K562 (cell line): ENCODE data around the gene TELO2. TPM values are rescaled to one million over a fixed set of nuclear protein-coding genes. Genes with fewer than 3 reads are reported as not detected.

Experiments
- ATAC-seq: fragments of 200-7000 bp; cut with Tn5 transposase; 3 replicates; pipeline ENCODE4 v1.9.1; 2020; ENCODE audit warnings: moderate library complexity
- BruUV-seq: library from RNA; stranded (reverse); fragments of 400-500 nt; replicated peaks from 2 replicates; lab custom pipeline; 2021; lab: Mats Ljungman, UMichigan
- CTCF ChIA-PET: fragments of 300-600 bp; formaldehyde crosslinking; extraction: SDS; loops from one replicate; lab custom pipeline; 2021; ENCODE audit warnings: low intra/inter-chr PET ratio; lab: Yijun Ruan, JAX
- POLR2A ChIA-PET: fragments of 300-600, 350-650 bp; sonication (Branson Sonifier 250); formaldehyde crosslinking; extraction: SDS; loops from one replicate; lab custom pipeline; 2021; ENCODE audit warnings: antibody characterized with exemption, inconsistent platforms; lab: Yijun Ruan, JAX
- DNase-seq, 4 experiments: peaks; one replicate each; pipeline versions ENCODE4 v3.0.0 to v3.0.0-alpha.2; 2011 to 2018; ENCODE audit warnings: low spot score in 3 of 4, mixed read lengths in 3 of 4; ENCODE audit errors: extremely low read depth in 1 of 4
- FAIRE-seq: peaks from 2 replicates; lab custom pipeline; 2011; peaks lifted over from hg19 to GRCh38; lab: Jason Lieb, UNC
- H2AFZ ChIP-seq: 2 replicates; pipeline ENCODE4 v1.6.0; 2011; ENCODE audit warnings: low read depth, low read length, control low read depth, inconsistent platforms
- H3K27ac ChIP-seq: fragments of 200-600 bp; 3 replicates; pipeline ENCODE4 v1.8.0; 2011; ENCODE audit warnings: low read depth, mild to moderate bottlenecking, control low read depth, inconsistent platforms, low read length, moderate library complexity, mixed read lengths; ENCODE audit errors: extremely low read depth
- H3K27me3 ChIP-seq, 2 experiments: fragments of 300-600 bp in 1 of 2; 2 replicates in 1 of 2; 3 replicates in 1 of 2; pipeline versions ENCODE4 v1.6.0 to v1.8.0; 2011; ENCODE audit warnings: inconsistent platforms in 2 of 2, low read length in 2 of 2, mild to moderate bottlenecking in 1 of 2, mixed read lengths in 1 of 2, moderate library complexity in 1 of 2; ENCODE audit not compliant: control insufficient read depth in 2 of 2, insufficient read depth in 2 of 2
- H3K36me3 ChIP-seq: fragments of 300-600 bp; 3 replicates; pipeline ENCODE4 v1.8.0; 2011; ENCODE audit warnings: mild to moderate bottlenecking, low read length, inconsistent platforms; ENCODE audit not compliant: control insufficient read depth, insufficient read depth
- H3K4me1 ChIP-seq, 2 experiments: fragments of 200-600 bp in 1 of 2; replicated peaks in 1 of 2; 2 replicates in 1 of 2; 3 replicates in 1 of 2; pipeline versions ENCODE4 v1.5.1 to v1.8.0; 2011; ENCODE audit warnings: inconsistent platforms in 2 of 2, low read length in 2 of 2, mild to moderate bottlenecking in 1 of 2, mixed read lengths in 1 of 2, moderate library complexity in 1 of 2; ENCODE audit not compliant: control insufficient read depth in 2 of 2, insufficient read depth in 2 of 2
- H3K4me2 ChIP-seq: 2 replicates; pipeline ENCODE4 v1.6.1; 2011; ENCODE audit warnings: low read length, control low read depth, inconsistent platforms, mixed read lengths; ENCODE audit not compliant: insufficient read depth
- H3K4me3 ChIP-seq: fragments of 200-600 bp; sonication (generic), shearing (Covaris generic); 2 replicates; pipeline ENCODE4 v1.5.1; 2016; ENCODE audit warnings: control low read depth, inconsistent platforms
- H3K79me2 ChIP-seq: fragments of 200-600 bp; 3 replicates; pipeline ENCODE4 v1.8.0; 2011; ENCODE audit warnings: low read length, inconsistent platforms; ENCODE audit not compliant: control insufficient read depth, insufficient read depth
- H3K9ac ChIP-seq, 2 experiments: 2 replicates each; pipeline versions ENCODE4 v1.6.0 to v1.6.1; 2011; ENCODE audit warnings: low read depth in 2 of 2, low read length in 2 of 2, control low read depth in 1 of 2, inconsistent platforms in 1 of 2, mild to moderate bottlenecking in 1 of 2, mixed read lengths in 1 of 2; ENCODE audit not compliant: insufficient read depth in 1 of 2
- H3K9me1 ChIP-seq: one replicate; pipeline ENCODE4 v1.6.0; 2011; ENCODE audit warnings: inconsistent platforms, mild to moderate bottlenecking, low read length, moderate library complexity; ENCODE audit not compliant: control insufficient read depth, insufficient read depth
- H3K9me3 ChIP-seq: replicated peaks from 2 replicates; pipeline ENCODE4 v1.5.1; 2011; ENCODE audit warnings: low read depth, low read length, inconsistent platforms; ENCODE audit not compliant: control insufficient read depth, insufficient read depth
- H4K20me1 ChIP-seq: replicated peaks from 2 replicates; pipeline ENCODE4 v1.6.1; 2011; ENCODE audit warnings: low read length, inconsistent platforms, mixed read lengths; ENCODE audit not compliant: control insufficient read depth, insufficient read depth
- ARHGAP35 ChIP-seq: fragments of 450-650 bp; IDR thresholded peaks from 2 replicates; pipeline ENCODE4 v1.6.1; 2018; ENCODE audit not compliant: partially characterized antibody
- CREB3L1 ChIP-seq: fragments of 450-650 bp; IDR thresholded peaks from 2 replicates; pipeline ENCODE4 v1.6.1; 2014; ENCODE audit warnings: low read depth, mild to moderate bottlenecking, moderate library complexity, borderline replicate concordance
- ETV5 ChIP-seq: sonication (generic); formaldehyde crosslinking; IDR thresholded peaks from 2 replicates; pipeline ENCODE4 v1.4.0; 2020; ENCODE audit warnings: low read depth, mild to moderate bottlenecking, missing genetic modification reagents
- HDAC3 ChIP-seq: fragments of 450-650 bp; IDR thresholded peaks from 2 replicates; pipeline ENCODE4 v1.6.1; 2018; ENCODE audit warnings: borderline replicate concordance, mild to moderate bottlenecking, moderate library complexity; ENCODE audit not compliant: partially characterized antibody
- MITF ChIP-seq: IDR thresholded peaks from 2 replicates; pipeline ENCODE4 v1.6.1; 2014; ENCODE audit warnings: antibody characterized with exemption
- NELFE ChIP-seq: IDR thresholded peaks from 2 replicates; pipeline ENCODE4 v1.6.1; 2011; ENCODE audit warnings: mild to moderate bottlenecking; ENCODE audit not compliant: insufficient read depth, insufficient read length
- PTBP1 ChIP-seq: fragments of 200-400 bp; formaldehyde crosslinking; IDR thresholded peaks from 2 replicates; pipeline ENCODE4 v1.6.1; 2017; ENCODE audit warnings: low read depth, low read length
- RFX1 ChIP-seq: fragments of 450-650 bp; IDR thresholded peaks from 2 replicates; pipeline ENCODE4 v1.6.1; 2016; ENCODE audit warnings: mild to moderate bottlenecking, moderate library complexity
- RNF2 ChIP-seq: sonication (generic); IDR thresholded peaks from 2 replicates; pipeline ENCODE4 v1.6.1; 2016
- SNIP1 ChIP-seq: fragments of 450-650 bp; IDR thresholded peaks from 2 replicates; pipeline ENCODE4 v1.7.1; 2017; ENCODE audit warnings: low read depth, mild to moderate bottlenecking
- SPI1 ChIP-seq: IDR thresholded peaks from 2 replicates; pipeline ENCODE4 v1.6.1; 2011; ENCODE audit warnings: low read depth, low read length, control low read depth, borderline replicate concordance
- ZNF76 ChIP-seq: fragments of 250-450 bp; sonication (Bioruptor Pico); IDR thresholded peaks from 2 replicates; pipeline ENCODE4 v1.4.0; 2020; ENCODE audit warnings: mild to moderate bottlenecking, moderate library complexity, borderline replicate concordance
- ZSCAN29 ChIP-seq: fragments of 450-650 bp; IDR thresholded peaks from 2 replicates; pipeline ENCODE4 v1.6.1; 2017
- WGBS: fragments of 100-300 bp; shearing (Covaris generic); methylation state at CpG from one replicate; pipeline ENCODE4 v1.1.6; 2016; ENCODE audit warnings: low coverage, mixed read lengths; ENCODE audit not compliant: insufficient coverage; ENCODE audit errors: missing lambda C conversion rate; 5-methylcytosine and 5-hydroxymethylcytosine counted together
- in situ Hi-C: fragments of 300-500 bp; cut with MboI; formaldehyde crosslinking; loops from 4 replicates; pipeline ENCODE4 v1.15.0; 2018; ENCODE audit warnings: inconsistent platforms, mixed read lengths
- intact Hi-C: fragments of 100-400 bp; cut with micrococcal nuclease; formaldehyde crosslinking; loops from 2 replicates; pipeline ENCODE4 v1.14.2; 2022
- polyA plus RNA-seq, 8 experiments: library from polyadenylated mRNA; depleted of rRNA in 4 of 8; stranded (reverse) in 5 of 8; unstranded in 3 of 8; fragments of >200 nt; fragmentation: Nextera tagmentation in 2 of 8; fragmentation: Illumina TruSeq in 1 of 8; extraction: Ambion mirVana in 2 of 8; extraction: Trizol in 1 of 8; gene quantifications; 2 replicates each; pipeline versions ENCODE4 v1.2.1 to v1.2.3, GENCODE V29; 2011 to 2014; ENCODE audit warnings: inconsistent platforms in 1 of 8, missing spikeins in 1 of 8
- total RNA-seq, 7 experiments: library from RNA; depleted of rRNA in 6 of 7; stranded (reverse); fragments of >200 nt in 6 of 7; fragmentation: Illumina TruSeq in 2 of 7; extraction: Trizol in 2 of 7; gene quantifications; 2 replicates each; pipeline versions ENCODE4 v1.2.1 to v1.2.3, GENCODE V29; 2011 to 2021; ENCODE audit warnings: low replicate concordance in 1 of 7

TELO2 gene
- total and polyA plus RNA-seq, 9 of the 15 experiments (the other 6 are each of a cell fraction or from before 2014, with no cell fraction given) = 0.51 to 91.8 (median 14.5) TPM

GRCh38 chr16:1524366-1524765 is 31.2 kb downstream of the TELO2 start:
- WGBS = 30% methylated on average over 9 of the region's 26 CpGs
- Histone ChIP-seq H3K27ac (no peak overlapping the region), H3K9me3 (no peaks in the 10 kb centered on the region), H3K79me2 (no peaks in the 10 kb centered on the region), H3K27me3 (peaks cover 0 to 26% of the 10 kb centered on the region in 2 experiments; a peak in 3 of 5 replicates), H3K4me1 (peaks cover 4 to 65% of the 10 kb centered on the region in 2 experiments; a peak in 3 of 5 replicates), H3K36me3 (no peaks in the 10 kb centered on the region), H4K20me1 (peaks cover 10% of the 10 kb centered on the region), H2AFZ (no peak overlapping the region), H3K9ac (0 out of 4 replicates have a peak overlapping the region, but pooled peaks of 1 of the 2 experiments have one; percentile 35), H3K9me1 (no peaks in the 10 kb centered on the region), H3K4me2 (no peak overlapping the region), H3K4me3 (no peak overlapping the region)
- DNase-seq = no peak
- ChIA-PET CTCF (no interaction called here), POLR2A (interaction anchor here (1.6 kb wide), 1 partner anchor 12 kb away, joined by 5 read pairs; no protein-coding TSS in a partner anchor)
- TF ChIP-seq SPI1 (no peak), ZNF76 (CRISPR knock-in tag) (no peak), RFX1 (no peak), PTBP1 (no peak), ZSCAN29 (no peak), NELFE (no peak), ARHGAP35 (no peak), HDAC3 (no peak), ETV5 (CRISPR knock-in tag) (no peak), MITF (no peak), CREB3L1 (no peak), SNIP1 (no peak), RNF2 (no peak)
- intact Hi-C loops = no loop called here
- BruUV-seq = no TSS peak
- FAIRE-seq = no peak
- in situ Hi-C loops = no loop called here
- no peak for ATAC-seq
